DND-41 (cell line): ENCODE results near the gene CELA2B.
"Not testable (repeated sequence)": the region's sequence is repeated elsewhere in the genome, so short reads cannot be mapped to it uniquely, and the experiment has no call there.

ENCODE experiments used
- ATAC-seq: fragments of 200-7000 bp; cut with Tn5 transposase; 3 replicates; pipeline ENCODE4 v1.9.1; 2021; ENCODE audit warnings: low read depth; ENCODE audit not compliant: insufficient read depth
- DNase-seq: peaks from one replicate; pipeline ENCODE4 v3.0.0-alpha.2; 2020
- H2AFZ ChIP-seq: 2 replicates; pipeline ENCODE4 v1.6.0; 2012; ENCODE audit warnings: low read depth, low read length
- H3K27ac ChIP-seq: 2 replicates; pipeline ENCODE4 v1.5.1; 2012; ENCODE audit warnings: low read length, inconsistent platforms
- H3K27me3 ChIP-seq: fragments of 200-600 bp; sonication (generic); 2 replicates; pipeline ENCODE4 v1.6.0; 2012; ENCODE audit warnings: low read length, mild to moderate bottlenecking, inconsistent platforms; ENCODE audit not compliant: insufficient read depth, poor library complexity
- H3K36me3 ChIP-seq: 2 replicates; pipeline ENCODE4 v1.5.1; 2012; ENCODE audit warnings: low read length, inconsistent platforms; ENCODE audit not compliant: insufficient read depth
- H3K4me1 ChIP-seq: 2 replicates; pipeline ENCODE4 v1.5.1; 2012; ENCODE audit warnings: mild to moderate bottlenecking, low read length; ENCODE audit not compliant: insufficient read depth
- H3K4me2 ChIP-seq: 2 replicates; pipeline ENCODE4 v1.6.0; 2012; ENCODE audit warnings: mild to moderate bottlenecking, moderate library complexity, low read length, inconsistent platforms; ENCODE audit not compliant: insufficient read depth
- H3K4me3 ChIP-seq, 2 experiments: fragments of 200-600 bp in 1 of 2; shearing (Covaris generic) in 1 of 2; 2 replicates each; pipeline ENCODE4 v1.5.1; 2012 to 2016; ENCODE audit warnings: inconsistent platforms in 2 of 2, low read length in 2 of 2, mild to moderate bottlenecking in 2 of 2, low read depth in 1 of 2, moderate library complexity in 1 of 2
- H3K79me2 ChIP-seq: 2 replicates; pipeline ENCODE4 v1.6.0; 2012; ENCODE audit warnings: low read length, inconsistent platforms; ENCODE audit not compliant: insufficient read depth
- H3K9ac ChIP-seq: 2 replicates; pipeline ENCODE4 v1.6.0; 2012; ENCODE audit warnings: low read depth, mild to moderate bottlenecking, inconsistent platforms, low read length, moderate library complexity
- H3K9me3 ChIP-seq: 2 replicates; pipeline ENCODE4 v1.5.1; 2012; ENCODE audit warnings: low read length, moderate library complexity, mild to moderate bottlenecking, inconsistent platforms; ENCODE audit not compliant: insufficient read depth, severe bottlenecking
- H4K20me1 ChIP-seq: 2 replicates; pipeline ENCODE4 v1.6.0; 2012; ENCODE audit warnings: low read length; ENCODE audit not compliant: insufficient read depth
- EZH2 ChIP-seq: IDR thresholded peaks from 3 replicates; pipeline ENCODE4 v1.6.1; 2012; ENCODE audit warnings: borderline replicate concordance, low read depth, mild to moderate bottlenecking, moderate library complexity, low read length, inconsistent platforms; ENCODE audit not compliant: severe bottlenecking
- TF ChIP-seq, protein P1 (sequence below): IDR thresholded peaks from 2 replicates; pipeline ENCODE4 v1.5.1; 2012; ENCODE audit warnings: borderline replicate concordance, low read length, moderate library complexity, mild to moderate bottlenecking; ENCODE audit not compliant: poor library complexity, severe bottlenecking; ENCODE audit errors: extremely low read depth

The CELA2B gene

DNA sequence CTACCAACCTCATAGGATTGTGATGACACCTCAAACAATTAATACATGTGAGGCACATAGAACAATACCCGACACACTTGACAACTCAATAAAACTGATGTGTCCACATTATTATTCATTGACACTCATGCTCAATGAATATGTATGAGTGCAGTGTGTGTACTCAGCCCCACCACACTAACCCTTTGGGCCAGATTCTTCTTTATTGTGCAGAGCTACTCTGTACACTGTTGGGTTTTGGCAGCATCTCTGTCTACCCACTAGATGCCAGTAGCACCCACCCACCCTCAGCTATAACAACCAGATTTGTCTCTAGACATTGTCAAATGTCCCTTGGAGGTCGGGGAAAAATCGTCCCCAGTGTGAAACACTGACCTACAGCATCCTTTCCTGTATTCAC, 38.0 kb downstream of the CELA2B start:
- Histone ChIP-seq H3K4me2 (no peak overlapping the region), H3K4me3 (no peak overlapping the region), H4K20me1 (no peaks in the 10 kb centered on the region), H3K4me1 (peaks cover 8% of the 10 kb centered on the region), H3K9me3 (no peaks in the 10 kb centered on the region), H3K27me3 (no peaks in the 10 kb centered on the region), H3K79me2 (no peaks in the 10 kb centered on the region), H3K36me3 (no peaks in the 10 kb centered on the region; the same call in 1 of the 2 replicates), H3K9ac (no peak overlapping the region), H2AFZ (no peak overlapping the region), H3K27ac (no peak overlapping the region)
- DNase-seq (no peak), ATAC-seq (no peak)
- TF ChIP-seq, protein P1, sequence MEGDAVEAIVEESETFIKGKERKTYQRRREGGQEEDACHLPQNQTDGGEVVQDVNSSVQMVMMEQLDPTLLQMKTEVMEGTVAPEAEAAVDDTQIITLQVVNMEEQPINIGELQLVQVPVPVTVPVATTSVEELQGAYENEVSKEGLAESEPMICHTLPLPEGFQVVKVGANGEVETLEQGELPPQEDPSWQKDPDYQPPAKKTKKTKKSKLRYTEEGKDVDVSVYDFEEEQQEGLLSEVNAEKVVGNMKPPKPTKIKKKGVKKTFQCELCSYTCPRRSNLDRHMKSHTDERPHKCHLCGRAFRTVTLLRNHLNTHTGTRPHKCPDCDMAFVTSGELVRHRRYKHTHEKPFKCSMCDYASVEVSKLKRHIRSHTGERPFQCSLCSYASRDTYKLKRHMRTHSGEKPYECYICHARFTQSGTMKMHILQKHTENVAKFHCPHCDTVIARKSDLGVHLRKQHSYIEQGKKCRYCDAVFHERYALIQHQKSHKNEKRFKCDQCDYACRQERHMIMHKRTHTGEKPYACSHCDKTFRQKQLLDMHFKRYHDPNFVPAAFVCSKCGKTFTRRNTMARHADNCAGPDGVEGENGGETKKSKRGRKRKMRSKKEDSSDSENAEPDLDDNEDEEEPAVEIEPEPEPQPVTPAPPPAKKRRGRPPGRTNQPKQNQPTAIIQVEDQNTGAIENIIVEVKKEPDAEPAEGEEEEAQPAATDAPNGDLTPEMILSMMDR, result no peak
- TF ChIP-seq EZH2, result no peak

DNA sequence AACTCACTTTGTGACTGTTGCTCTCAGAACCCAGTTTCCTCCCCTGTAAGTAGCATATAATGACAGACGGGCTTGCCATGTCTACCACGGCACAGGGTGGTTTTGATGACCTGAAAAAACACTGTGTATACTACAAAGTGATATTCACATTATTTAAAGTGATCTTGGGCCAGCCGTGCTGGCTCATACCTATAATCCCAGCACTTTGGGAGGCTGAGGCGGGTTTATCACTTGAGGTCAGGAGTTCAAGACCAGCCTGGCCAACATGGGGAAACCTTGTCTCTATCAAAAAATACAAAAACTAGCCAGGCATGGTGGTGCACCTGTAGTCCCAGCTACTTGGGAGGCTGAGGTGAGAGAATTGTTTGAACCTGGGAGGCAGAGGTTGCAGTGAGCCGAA, 38.7 kb downstream of the CELA2B start:
- ATAC-seq, DNase-seq, H3K9ac ChIP-seq, H3K27me3 ChIP-seq, H3K4me3 ChIP-seq, H2AFZ ChIP-seq, H3K36me3 ChIP-seq, H3K9me3 ChIP-seq, H3K79me2 ChIP-seq, H3K4me1 ChIP-seq, H3K4me2 ChIP-seq, H3K27ac ChIP-seq, H4K20me1 ChIP-seq: not testable (repeated sequence)

DNA sequence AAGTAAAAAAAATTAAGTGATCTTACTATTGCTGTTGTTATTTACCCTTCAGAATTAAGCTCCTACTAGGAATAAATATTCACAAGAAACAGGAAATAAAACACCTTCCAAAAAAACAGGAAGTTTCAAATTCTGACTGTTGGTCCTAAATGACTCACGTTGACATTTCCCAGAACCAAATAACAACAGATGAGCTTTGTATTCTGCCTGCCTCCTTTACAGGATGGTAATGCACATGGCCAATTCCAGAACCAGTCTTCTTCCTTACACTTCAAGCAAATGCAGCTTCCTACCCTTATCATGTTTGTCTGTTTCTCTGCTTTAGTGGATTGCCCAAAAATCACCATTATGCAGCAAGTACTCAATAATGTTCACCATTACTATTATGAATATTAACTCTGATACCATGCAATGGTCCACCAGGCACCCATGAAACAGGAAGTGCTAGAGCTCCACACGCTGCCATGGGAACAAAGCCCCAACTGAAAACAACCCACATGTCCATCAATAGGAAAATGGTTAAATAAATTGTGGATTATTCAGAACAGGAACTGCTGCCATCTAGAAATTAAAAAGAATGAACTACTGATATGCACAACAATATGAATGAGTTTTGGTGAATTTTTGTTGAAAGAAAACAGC, 39.2 kb downstream of the CELA2B start:
- H3K36me3 ChIP-seq, result no peaks in the 10 kb centered on the region; the same call in 1 of the 2 replicates
- peak overlapping the region; percentile 68; the same call in 1 of the 2 replicates for H3K27ac ChIP-seq
- TF ChIP-seq, protein P1, result no peak
- TF ChIP-seq EZH2, result no peak
- no peak overlapping the region for H3K4me3 ChIP-seq
- no peaks in the 10 kb centered on the region for H4K20me1 ChIP-seq
- DNase-seq, result no peak
- no peak overlapping the region for H2AFZ ChIP-seq
- H3K79me2 ChIP-seq, result no peaks in the 10 kb centered on the region
- no peaks in the 10 kb centered on the region for H3K27me3 ChIP-seq
- no peak overlapping the region for H3K4me2 ChIP-seq
- H3K4me1 ChIP-seq, result peaks cover 8% of the 10 kb centered on the region
- no peaks in the 10 kb centered on the region for H3K9me3 ChIP-seq
- H3K9ac ChIP-seq, result no peak overlapping the region
- no peak for ATAC-seq

DNA sequence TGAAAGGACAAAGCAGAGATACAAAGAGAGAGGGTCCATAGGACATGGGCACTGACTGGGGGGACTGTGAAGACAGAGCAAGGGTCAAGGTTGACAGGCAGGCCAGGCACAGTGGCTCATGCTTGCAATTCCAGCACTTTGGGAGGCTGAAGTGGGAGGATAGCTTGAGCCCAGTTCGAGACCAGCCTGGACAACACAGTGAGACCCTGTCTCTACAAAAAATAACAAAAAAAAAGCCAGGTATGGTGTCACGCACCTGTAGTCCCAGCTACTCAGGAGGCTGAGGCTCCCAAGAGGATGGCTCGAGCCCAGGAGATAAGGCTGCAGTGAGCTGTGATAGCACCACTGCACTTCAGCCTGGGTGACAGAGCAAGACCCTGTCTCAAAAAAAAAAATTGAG, 43.7 kb downstream of the CELA2B start:
- Histone ChIP-seq H3K79me2 (no peaks in the 10 kb centered on the region), H3K27ac (no peak overlapping the region), H3K27me3 (no peaks in the 10 kb centered on the region), H3K9me3 (no peaks in the 10 kb centered on the region), H3K4me1 (peaks cover 20% of the 10 kb centered on the region), H4K20me1 (no peaks in the 10 kb centered on the region), H3K4me2 (no peak overlapping the region), H3K4me3 (no peak overlapping the region), H3K36me3 (no peaks in the 10 kb centered on the region; the same call in 1 of the 2 replicates), H2AFZ (no peak overlapping the region), H3K9ac (no peak overlapping the region)
- ATAC-seq (no peak), DNase-seq (no peak)
- TF ChIP-seq, protein P1, result no peak
- no peak for TF ChIP-seq EZH2

DNA sequence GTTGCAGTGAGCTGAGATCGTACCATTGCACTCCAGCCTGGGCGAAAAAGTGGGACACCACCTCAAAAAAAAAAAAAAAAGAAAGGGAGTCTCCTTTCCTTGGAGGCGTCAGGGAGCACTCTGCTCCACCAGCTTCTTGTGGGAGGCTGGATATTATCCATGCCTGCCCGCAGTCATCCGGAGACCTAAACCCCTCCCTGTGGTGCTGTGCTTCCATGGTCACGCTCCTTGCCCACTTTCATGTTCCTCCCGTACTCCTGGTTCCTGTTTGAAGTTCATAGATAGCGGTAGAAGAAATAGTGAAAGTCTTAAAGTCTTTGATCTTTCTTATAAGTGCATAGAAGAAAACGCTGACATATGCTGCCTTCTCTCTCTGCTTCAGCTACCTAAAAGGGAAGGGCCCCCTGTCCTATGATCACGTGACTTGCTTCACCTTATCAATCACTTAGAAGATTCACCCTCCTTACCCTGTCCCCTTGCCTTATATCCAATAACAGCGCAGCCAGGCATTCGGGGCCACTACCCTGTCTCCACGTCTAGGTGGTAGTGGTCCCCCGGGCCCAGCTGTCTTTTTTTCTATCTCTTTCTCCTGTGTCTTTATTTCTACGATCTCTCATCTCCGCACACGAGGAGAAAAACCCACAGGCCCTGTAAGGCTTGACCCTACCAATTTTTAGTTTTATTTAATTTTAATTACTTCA, 45.5 kb downstream of the CELA2B start:
- not testable (repeated sequence) for H3K4me3 ChIP-seq, H3K4me2 ChIP-seq, H4K20me1 ChIP-seq, H3K27ac ChIP-seq, H3K9me3 ChIP-seq, ATAC-seq, H3K36me3 ChIP-seq, H3K79me2 ChIP-seq, DNase-seq, H3K9ac ChIP-seq, H2AFZ ChIP-seq, H3K27me3 ChIP-seq
- H3K4me1 ChIP-seq, result peaks cover 25% of the 10 kb centered on the region
